HG02870 (cell line): ENCODE results near the gene TELO2.
"Not testable (repeated sequence)": the region's sequence is repeated elsewhere in the genome, so short reads cannot be mapped to it uniquely, and the experiment has no call there.

Experiments
- ATAC-seq: cut with Tn5 transposase; IDR thresholded peaks from one replicate; pipeline ENCODE4 v1.9.1; 2021; ENCODE audit warnings: mild to moderate bottlenecking, moderate library complexity; ENCODE audit not compliant: unreplicated experiment

The TELO2 gene

DNA sequence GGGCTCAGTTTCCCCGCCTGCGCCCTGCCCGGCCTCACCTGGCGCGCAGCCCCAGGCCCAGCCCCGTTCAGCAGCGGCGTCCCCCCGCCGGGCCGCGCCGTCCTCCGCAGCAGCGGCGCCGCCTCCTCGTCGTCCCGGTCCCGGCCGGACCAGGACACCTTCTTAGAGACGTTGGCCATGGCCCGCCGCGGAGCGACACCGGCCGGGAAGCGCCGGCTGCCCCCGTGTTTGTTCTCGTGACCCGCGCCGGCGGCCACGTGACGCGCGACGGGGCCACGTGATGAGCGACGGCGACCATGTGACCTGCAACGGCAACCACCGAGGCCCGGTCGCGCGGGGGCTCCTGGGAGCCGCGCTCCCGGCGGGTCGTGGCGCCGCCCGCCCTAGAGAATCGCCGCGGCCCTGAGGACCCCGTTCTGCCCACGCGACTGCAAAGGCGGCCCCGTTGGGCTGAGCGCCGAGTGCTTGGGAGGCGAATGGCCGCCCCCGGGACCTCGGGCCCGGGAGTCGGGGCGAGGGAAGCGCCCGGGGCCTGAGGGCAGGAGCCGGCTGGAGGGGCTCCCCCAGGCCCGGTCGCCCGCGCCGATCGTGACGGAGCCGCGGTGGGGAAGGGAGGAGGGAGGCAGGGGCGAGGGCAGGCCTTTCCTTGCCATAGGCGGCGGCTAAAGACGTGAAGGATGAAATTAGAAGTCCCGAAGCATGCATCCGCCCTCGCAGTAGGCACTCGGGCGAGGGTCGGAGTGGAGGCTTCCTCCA, 18.2 kb upstream of the TELO2 start, which contains the start of gene CLCN7:
Gene CLCN7, minus strand, starts transcription at position 233 of the 756 bp plus-strand sequence. Its CDS starts 54 bp downstream, at position 179.
- ATAC-seq = peak; percentile 64

DNA sequence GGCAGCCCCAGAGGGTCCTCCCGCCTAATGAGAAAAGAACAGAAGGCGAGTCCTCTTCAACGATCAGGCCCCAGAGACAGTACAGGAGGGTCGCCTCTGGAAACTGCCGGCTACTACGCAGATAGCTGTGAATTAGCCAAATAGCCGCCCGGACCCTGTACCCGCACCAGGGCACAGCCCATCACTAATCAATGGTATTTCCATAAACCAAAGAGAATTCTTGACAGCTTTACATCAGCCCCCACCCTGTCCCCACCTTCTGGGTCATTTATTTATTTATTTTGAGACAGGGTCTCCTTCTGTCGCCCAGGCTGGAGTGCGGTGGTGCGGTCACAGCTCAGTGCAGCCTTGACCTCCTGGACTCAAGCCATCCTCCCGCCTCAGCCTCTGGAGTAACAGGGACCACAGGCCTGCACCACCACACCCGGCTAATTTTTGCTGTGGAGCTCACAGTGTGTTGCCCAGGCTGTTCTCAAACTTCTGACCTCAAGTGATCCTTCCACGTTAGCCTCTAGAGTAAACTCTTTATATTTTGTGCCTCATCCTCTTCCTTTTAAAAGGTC, 17.5 kb upstream of the TELO2 start:
- no peak for ATAC-seq

DNA sequence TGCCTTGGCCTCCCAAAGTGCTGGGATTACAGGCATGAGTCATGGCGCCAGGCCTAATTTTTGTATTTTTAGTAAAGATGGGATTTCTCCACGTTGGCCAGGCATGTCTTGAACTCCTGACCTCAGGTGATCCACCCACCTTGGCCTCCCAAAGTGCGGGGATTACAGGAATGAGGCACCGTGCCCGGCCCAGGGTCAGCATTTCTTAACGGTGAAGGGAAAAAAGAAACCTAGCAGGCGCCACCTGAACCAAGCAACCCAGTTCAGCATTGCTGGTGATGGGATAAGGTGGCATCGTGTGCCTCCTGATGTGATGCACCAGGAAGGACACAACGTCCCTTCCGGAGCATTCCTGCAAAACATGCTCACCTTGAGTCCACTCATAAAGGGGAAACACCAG, 16.1 kb upstream of the TELO2 start:
- ATAC-seq = no peak

DNA sequence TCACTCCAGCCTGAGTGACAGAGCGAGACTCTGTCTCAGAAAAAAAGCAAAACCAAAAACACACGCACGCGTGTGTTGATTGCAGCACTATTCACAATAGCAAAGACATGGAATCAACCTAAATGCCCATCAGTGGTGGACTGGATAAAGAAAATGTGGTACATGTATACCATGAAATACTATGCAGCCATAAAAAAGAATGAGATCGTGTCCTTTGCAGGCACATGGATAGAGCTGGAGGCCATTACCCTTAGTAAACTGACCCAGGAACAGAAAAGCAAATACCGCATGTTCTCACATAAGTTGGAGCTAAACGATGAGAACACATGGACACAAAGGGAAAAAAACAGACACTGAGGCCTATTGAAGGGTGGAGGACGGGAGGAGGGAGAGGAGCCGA, 14.2 kb upstream of the TELO2 start:
- not testable (repeated sequence) for ATAC-seq

DNA sequence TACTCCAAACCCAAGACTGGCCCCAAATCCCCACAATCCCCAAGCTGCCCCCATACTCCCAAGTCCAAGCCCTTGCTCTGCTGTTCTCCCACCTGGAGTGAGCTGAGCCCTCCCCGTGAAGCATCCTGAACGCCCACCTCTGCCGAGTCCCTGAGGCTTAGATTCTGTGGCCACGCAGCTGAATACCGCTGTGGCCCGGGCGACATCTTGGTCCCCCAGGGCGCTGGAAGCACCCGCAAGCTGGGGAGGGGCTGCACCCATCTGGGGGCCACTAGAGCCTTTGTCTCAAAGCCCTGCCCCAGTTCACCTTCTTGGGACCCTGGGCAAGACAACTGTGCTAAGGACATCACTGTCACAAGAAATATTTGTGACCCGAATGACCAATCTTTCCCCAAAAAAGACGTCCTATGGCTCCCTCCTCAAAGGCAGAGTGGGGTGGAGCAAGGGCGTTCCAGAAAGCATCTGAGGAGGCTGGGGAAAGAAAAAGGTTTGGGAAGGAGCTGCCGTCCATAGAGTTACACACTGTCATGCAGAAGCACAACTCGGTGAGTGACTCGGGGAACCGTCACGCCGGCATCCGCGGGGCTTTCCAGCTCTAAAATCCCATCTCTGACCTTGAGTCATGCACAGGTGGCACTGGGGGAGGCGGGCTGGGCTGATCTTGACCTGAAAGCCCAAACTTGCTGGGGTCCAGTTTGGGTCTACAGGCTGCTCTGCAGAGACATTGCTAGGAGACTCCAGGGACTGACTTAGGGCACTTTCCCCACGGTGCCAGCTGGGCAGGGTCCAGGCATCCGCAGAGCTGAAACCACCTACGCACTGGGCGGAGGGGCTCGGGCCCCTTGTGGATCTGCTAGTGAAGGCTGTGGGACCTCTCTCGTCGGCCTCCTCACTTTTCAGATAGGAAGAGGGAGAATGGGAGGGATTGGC, 11.0 kb upstream of the TELO2 start:
- no peak for ATAC-seq

DNA sequence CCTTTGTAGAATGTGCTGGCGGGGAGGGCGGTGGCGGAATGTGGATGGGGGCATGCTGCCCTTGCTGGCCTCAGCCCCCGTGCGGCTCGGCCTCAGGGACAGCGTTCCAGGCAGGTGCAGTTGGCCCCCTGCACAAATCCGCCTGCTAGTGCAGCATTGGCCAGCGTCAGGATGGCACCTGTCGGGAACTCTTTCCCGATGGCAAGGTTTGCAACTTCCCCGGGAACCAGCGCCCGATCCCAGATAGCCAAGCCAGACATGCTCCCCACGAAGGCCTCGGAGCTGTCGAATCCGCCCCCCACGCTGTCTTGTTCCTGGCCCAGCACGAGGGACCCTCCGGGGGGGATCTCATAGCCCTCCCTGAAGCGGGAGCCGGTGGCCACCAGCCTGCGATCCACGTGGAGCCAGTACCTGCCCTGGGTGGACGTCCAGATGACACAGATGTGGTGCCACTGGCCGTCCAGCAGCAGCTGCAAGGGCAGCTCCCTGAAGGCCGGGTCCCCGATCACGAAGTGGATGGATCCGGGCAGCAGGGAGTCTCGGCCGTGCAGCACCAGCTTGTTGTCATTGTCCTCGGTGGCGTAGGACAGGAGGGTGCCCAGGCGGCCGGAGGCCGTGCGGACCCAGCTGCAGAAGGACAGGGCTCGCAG, 7.2 kb upstream of the TELO2 start:
- ATAC-seq = no peak

DNA sequence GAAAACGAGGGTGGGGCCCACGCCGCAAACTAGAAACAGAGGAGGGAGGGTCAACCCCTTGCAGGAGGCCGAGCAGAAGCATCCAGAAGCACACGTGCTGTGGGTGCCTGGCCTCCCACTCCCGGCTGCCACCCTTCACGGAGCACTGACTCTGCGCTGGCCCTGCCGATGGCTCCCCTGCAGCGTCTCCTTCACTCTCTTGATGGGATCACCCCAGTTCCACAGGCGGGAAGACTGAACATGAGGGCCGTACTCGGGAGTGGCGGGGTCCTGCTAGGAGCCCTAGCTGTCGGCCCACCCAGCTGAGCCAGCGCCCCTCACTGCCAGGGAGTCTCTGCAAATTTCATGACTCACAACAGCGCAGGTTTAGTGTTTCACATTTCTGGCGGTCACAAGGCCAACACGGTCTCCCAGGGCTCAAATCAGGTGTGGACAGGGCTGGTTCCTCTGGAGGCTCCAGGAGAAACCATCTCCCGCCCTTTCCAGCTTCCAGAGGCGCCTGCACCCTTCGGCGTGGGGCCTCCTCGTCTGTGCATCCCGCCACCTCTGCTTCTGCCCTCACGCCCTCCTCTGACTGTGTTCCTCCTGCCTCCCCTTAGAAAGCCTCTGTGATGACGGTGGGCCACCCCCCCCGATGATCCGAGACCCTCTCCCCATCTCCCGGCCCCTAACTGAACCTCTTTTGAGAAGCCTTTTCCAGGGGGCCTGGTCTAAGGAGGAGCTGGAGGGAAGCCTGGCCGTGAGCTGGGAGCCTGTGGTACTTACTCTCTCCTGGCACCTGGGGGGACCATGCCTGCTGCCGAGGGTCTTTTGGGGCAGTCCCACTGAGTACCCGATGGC, 6.4 kb upstream of the TELO2 start:
- ATAC-seq = no peak

DNA sequence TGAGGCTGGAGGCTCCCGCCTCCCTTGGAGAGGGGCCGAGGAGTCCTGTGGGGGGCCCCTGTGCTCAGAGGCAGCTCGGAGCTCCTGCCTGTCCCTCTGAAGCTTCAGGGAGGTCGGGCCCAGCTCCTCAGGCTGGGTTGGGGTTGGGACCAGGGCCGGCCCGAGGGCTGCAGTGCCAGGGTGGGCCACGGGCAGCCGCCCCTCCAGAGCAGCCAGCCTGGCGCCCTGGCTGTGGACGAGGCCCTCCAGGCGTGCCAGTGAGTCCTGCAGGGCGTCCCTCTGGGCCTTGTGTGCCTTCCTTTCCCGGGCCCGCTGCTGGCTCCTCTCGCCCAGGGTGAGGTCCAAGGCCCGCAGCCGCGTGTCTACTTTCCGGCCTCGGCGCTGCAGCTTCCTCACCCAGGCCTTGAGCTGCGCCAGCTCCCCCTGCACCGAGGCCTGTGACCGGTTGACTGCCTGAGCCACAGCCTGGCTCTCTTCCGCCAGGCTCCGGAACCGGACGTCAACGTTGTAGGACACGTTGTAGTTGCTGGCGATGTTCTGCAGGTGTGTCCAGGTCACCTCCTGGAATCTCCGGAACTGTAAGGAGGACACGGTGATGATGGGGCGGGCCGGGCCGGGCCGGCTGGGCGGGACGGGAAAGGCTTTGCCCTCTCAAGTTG, 5.6 kb upstream of the TELO2 start:
- no peak for ATAC-seq

DNA sequence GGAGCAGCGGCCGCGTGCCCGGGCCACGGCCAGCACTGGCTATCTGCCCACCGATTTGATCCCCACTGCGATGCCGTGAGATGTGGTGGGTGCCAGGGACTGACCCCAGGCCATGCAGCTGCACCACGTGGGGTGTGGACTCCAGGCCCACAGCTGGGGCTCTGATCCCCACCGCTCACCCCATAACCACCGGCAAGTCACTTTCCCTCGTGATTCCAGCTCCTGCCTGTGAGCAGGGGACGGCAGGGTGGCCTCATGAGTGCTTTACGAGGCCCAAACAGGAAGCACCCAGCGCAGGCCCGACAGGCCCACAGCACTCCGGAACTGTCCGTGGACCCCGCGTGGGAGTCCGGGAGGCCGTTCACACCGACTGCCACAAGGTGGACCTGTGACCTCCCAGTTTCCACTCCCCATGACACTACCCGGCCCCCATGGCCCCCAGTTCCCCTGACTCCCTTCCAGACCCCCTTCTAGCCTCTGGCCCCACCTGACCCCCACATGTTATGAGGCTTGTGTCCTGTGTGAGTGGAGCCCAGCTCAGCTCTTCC, 5.0 kb upstream of the TELO2 start:
- ATAC-seq = no peak

DNA sequence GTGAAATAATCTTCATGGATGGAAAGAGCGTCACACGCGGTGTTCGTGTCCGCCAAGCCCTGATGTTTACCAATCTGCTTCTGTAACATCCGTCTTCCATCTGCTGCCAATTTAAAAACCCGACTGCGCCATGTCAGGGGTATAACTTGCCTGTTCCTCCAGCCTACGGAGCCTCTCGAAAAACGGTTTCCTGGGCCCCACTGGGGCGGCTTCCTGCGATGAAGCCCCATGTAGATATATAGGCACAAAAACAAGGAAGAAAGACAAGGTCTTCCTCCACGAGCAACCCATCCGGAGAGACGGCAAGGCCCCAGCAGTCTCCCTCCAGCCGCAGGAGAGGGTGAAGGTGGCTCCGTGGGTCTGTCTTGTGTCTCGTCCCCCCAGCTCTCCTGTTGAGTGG, 4.5 kb upstream of the TELO2 start, which contains the start of gene PTX4:
Gene PTX4, minus strand, starts transcription at position 326 of the 400 bp plus-strand sequence. Its CDS starts 35 bp downstream, at position 291.
- ATAC-seq = no peak

DNA sequence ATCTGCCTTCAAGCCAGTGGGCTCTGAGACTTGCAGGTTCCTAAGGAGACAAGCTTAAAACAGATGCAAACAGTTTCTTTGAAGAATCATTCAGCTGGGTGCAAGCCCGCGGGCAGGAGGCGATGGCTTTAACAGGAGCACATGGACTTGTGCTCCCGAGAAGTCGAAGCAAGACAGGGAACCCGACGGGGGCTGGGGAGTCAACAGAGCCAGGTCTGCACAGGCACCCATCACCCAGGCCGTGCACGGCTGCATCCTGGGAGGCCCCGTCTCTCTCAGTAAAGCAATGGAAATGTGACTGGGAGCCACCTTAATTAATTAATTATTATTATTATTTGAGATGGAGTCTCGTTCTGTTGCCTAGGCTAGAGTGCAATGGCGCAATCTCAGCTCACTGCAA, 4.1 kb upstream of the TELO2 start:
- ATAC-seq = no peak

DNA sequence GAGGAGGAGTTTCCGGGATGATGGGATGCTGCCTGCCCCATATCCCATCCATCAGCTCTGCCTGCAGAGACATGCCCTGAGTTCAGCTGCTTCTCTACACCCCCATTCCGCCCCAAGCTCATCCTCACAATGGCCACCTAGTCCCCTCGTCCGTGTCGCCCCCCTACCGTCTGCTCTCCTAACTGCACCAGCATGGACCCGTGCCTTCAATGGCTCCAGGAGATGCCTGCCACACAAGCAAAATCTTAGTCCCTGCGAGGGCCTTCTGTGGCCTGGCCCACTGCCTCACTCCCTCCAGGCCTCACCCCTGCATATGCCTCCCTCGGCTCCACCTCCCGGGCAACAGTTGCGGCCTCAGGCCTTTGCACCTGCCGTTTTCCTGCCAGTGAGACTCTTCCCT, 1.8 kb upstream of the TELO2 start:
- no peak for ATAC-seq

DNA sequence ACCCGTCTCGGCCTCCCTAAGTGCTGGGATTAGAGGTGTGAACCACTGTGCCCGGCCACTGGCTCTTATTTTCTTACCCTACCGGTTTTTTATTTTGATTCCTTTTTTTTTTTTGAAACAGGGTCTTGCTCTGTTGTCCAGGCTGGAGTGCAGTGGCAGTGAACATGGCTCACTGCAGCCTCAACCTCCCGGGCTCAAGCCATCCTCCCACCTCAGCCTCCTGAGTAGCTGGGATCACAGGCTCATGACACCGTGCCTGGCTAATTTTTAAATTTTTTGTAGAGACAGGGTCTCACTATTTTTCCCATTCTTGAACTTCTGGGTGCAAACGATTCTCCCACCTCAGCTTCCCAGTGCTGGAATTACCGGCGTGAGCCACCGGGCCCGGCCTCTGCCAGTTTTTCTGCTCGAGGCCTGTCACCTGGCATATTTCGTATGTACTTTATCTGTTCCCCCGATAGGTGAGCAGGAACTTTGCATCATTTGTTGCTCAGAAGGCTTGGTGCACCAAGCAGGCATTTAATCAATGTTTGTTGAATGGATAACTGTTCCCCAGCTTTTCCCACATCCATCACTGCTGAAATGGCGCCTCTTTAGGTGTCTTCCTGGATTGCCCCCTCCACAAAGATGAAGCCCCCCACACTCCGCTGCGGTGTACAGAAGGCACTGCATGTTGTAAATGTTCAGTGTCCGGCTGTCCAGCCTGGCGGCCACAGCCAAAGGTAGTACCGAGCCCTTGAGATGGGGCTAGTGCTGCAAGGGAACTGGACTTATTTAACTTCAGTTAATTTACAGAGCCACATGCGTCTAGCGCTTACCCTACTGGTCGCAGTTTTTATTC, 858 bp upstream of the TELO2 start:
- ATAC-seq = no peak

DNA sequence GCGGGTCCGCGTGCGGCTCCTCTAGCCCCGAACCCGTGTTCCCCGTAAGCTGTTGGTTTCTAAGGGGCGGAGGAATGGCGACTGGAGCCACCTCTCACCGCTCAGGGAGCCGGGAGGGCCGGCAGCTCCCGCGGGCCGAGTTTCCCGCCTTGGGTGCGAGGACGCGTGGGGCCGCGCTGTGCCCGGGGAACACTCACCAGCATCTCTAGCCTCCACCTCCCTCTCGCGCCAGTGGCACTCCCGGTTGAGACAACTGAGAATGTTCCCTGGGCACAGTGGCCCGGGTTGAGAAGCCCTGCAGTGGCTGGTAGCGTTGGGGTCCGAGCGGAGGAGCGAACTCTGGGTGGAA, 560 bp downstream of the TELO2 start:
- no peak for ATAC-seq

DNA sequence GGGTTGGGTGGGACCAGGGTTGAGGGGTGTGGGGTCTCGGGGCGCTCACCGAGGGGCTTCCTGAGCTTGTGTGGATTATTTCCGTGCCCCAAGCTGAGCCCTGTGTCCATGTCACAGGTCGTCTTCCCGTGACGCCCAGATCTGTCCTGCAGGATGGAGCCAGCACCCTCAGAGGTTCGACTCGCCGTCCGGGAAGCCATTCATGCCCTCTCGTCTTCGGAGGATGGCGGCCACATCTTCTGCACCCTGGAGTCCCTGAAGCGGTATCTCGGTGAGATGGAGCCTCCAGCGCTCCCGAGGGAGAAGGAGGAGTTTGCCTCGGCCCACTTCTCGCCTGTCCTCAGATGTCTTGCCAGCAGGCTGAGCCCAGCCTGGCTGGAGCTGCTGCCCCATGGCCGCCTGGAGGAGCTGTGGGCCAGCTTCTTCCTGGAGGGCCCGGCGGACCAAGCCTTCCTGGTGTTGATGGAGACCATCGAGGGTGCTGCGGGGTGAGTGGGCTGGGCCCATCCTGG, 1.0 kb downstream of the TELO2 start:
- ATAC-seq = no peak

DNA sequence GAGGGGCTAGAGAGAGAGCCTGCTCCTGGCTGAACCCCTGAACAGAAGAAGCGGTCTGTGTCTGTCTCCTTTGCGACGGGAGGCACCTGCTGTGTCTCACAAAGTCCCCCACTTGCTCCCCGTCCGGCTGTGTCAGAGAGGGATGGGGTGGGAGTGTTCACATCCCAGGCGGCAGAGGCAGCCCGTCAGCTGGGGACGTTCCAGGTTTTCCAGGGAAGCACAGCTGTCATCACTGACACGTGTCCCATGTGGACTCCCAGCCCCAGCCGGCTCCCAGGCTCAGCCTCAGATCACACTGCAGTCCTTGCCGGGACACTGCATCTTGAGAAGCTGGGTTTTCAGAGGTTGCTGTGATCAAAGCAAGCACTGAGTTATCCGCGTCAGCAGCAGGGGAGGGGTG, 1.6 kb downstream of the TELO2 start:
- no peak for ATAC-seq

DNA sequence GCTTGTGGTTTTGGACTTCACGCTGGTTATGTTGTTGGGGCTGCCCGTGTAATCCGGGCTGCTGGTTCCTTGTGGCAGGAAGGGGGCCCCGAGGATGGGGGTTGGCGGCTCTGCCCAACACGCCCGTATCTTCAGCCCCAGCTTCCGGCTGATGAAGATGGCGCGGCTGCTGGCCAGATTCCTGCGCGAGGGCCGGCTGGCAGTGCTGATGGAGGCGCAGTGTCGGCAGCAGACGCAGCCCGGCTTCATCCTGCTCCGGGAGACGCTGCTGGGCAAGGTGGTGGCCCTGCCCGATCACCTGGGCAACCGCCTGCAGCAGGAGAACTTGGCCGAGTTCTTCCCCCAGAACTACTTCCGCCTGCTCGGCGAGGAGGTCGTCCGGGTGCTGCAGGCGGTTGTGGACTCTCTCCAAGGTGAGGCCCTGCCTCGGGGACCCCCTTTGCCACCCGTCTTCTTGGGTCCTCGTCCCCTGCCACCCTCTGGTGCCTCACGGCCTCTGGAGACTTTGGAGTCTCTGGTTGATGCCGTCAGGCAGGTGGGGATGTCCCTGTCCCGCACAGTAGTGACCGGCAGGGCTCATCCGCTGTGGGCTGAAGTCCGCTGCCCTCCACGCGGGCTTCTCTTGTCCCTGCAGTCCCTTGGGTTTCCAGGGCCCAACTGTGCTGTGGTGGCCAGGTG, 2.2 kb downstream of the TELO2 start:
- ATAC-seq = no peak

DNA sequence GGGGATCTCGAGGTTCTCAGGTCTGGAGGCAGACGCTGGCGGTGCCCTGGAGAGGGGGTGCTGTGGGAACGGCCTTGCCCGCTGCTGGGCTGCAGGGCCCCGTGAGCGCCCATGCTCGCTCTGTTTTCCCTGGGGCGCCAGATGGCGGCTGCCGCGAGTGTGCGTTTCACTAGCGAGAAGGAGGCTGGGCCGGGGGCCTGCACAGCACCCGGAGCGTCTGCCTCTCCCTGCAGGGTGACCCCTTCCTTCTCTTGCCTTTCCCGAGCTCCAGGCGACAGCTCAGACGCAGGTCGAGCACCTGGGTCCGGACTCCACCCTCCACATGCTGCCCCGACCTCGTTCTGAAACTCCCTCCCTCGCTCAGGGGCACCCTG, 2.7 kb downstream of the TELO2 start:
- no peak for ATAC-seq
